Calu3 (cell line): ENCODE data around the gene SEC14L2. TPM values are rescaled to one million over a fixed set of nuclear protein-coding genes. Genes with fewer than 3 reads are reported as not detected.

Experiments
- Bru-seq: library from RNA; stranded (reverse); fragments of 400-500 nt; gene quantifications from one replicate; lab custom pipeline; 2021; lab: Mats Ljungman, UMichigan
- BruChase-seq, 2 experiments: library from RNA; stranded (reverse); fragments of 400-500 nt; gene quantifications; one replicate each; lab custom pipeline; 2021; lab: Mats Ljungman, UMichigan
- BruUV-seq: library from RNA; stranded (reverse); fragments of 400-500 nt; replicated peaks from 2 replicates; lab custom pipeline; 2021; lab: Mats Ljungman, UMichigan
- CTCF ChIA-PET: fragments of 300-600 bp; sonication (Branson Sonifier 250); formaldehyde crosslinking; loops from one replicate; lab custom pipeline; 2022; ENCODE audit warnings: antibody characterized with exemption; lab: Charles Lee
- DNase-seq: peaks from one replicate; pipeline ENCODE4 v3.0.0; 2022
- H3K27ac Mint-ChIP-seq: one replicate; pipeline ENCODE4 v1.8.0; 2022; ENCODE audit warnings: mixed read lengths; ENCODE audit not compliant: unreplicated experiment
- H3K27me3 Mint-ChIP-seq: one replicate; pipeline ENCODE4 v1.8.0; 2022; ENCODE audit warnings: mixed read lengths; ENCODE audit not compliant: unreplicated experiment
- H3K36me3 Mint-ChIP-seq: one replicate; pipeline ENCODE4 v1.8.0; 2022; ENCODE audit warnings: mild to moderate bottlenecking, moderate library complexity, mixed read lengths; ENCODE audit not compliant: insufficient read depth, unreplicated experiment
- H3K4me1 Mint-ChIP-seq: one replicate; pipeline ENCODE4 v1.8.0; 2022; ENCODE audit warnings: mild to moderate bottlenecking, low read depth, mixed read lengths; ENCODE audit not compliant: unreplicated experiment
- H3K4me3 Mint-ChIP-seq: one replicate; pipeline ENCODE4 v1.8.0; 2022; ENCODE audit warnings: mild to moderate bottlenecking, low read depth, moderate library complexity, mixed read lengths; ENCODE audit not compliant: unreplicated experiment
- H3K9me3 Mint-ChIP-seq: one replicate; pipeline ENCODE4 v1.8.0; 2022; ENCODE audit warnings: low read depth, mixed read lengths; ENCODE audit not compliant: unreplicated experiment
- intact Hi-C: fragments of 100-400 bp; cut with micrococcal nuclease; formaldehyde crosslinking; loops from one replicate; pipeline ENCODE4 v1.10.0; 2022; ENCODE audit not compliant: unreplicated experiment
- long read RNA-seq: library from polyadenylated mRNA; stranded (forward); transcript quantifications from one replicate; pipeline ENCODE4 v2.0.0, GENCODE V29; 2022
- total RNA-seq: library from RNA; stranded (reverse); gene quantifications from 2 replicates; pipeline ENCODE4 v1.2.3, GENCODE V29; 2022
- TF ChIP-seq, protein P1 (sequence below): fragments of 200-600 bp; IDR thresholded peaks from one replicate; pipeline ENCODE4 v1.8.0; 2022; ENCODE audit warnings: antibody characterized with exemption; ENCODE audit not compliant: unreplicated experiment

Gene SEC14L2
- 32.1 and 39.1 TPM in 2 replicates for total RNA-seq
- percentile 61 among the genes with signal in this experiment for Bru-seq, nascent RNA
- percentile 70 among the genes with signal in this experiment for BruChase-seq, experiment 1, labeled RNA remaining after a 6-hour chase
- BruChase-seq, experiment 2, labeled RNA remaining after a 2-hour chase = percentile 68 among the genes with signal in this experiment
- long read RNA-seq, full-length matches to known transcripts = 6 of 9 reads
- long read RNA-seq, partial matches to known transcripts = 0 of 9 reads
- long read RNA-seq, other reads (novel, unspliced or antisense) = 3 of 9 reads

DNA sequence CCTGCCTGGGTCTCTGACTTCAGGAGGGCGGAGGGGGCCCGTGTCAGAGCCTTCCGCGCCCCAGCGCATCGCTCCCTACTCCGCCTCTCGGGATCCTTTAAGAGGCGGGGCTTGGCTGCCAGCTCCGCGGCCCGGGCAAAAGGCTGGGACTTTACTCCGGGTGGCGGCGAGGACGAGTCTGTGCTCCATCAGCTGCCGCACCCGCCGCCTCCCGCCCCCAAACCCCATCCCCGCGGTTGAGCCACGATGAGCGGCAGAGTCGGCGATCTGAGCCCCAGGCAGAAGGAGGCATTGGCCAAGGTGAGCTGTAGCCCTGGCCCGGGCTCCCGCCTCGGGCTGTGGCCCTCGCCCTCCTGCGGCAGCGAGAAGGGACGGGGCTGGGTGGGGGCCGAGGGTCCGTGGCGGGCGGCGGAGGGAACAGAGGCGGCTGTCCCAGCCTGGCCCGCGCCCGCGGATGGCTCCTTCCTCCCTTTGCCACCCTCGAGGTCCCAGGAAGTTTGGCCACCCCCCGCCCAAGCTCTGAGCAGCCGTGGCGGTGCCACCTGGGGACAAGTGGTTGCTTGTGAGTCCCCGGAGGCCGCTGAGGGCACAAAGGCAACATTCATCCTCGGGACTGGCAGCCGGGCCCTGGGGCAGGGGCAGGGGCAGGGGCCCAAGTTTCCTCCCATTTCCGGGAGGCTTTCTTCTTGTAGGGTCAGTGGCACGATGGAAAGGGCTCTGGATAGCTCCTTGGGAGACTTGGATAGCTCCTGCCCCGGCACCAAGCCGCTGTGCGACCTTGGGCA lies at the start of gene SEC14L2:
TSS of gene SEC14L2 (plus strand) at position 148 of the 785 bp plus-strand sequence. CDS start at position 247, 99 bp downstream.
- Mint-ChIP-seq H3K4me3 (peak within 1 kb of the TSS; percentile 90), H3K27ac (peak within 1 kb of the TSS; percentile 67), H3K9me3 (no peaks in the 10 kb centered on the region), H3K4me1 (peaks cover 21% of the 10 kb centered on the region), H3K27me3 (no peaks in the 10 kb centered on the region), H3K36me3 (peaks cover 45% of the 10 kb centered on the region)
- peak; percentile 76 for DNase-seq
- TF ChIP-seq, protein P1, sequence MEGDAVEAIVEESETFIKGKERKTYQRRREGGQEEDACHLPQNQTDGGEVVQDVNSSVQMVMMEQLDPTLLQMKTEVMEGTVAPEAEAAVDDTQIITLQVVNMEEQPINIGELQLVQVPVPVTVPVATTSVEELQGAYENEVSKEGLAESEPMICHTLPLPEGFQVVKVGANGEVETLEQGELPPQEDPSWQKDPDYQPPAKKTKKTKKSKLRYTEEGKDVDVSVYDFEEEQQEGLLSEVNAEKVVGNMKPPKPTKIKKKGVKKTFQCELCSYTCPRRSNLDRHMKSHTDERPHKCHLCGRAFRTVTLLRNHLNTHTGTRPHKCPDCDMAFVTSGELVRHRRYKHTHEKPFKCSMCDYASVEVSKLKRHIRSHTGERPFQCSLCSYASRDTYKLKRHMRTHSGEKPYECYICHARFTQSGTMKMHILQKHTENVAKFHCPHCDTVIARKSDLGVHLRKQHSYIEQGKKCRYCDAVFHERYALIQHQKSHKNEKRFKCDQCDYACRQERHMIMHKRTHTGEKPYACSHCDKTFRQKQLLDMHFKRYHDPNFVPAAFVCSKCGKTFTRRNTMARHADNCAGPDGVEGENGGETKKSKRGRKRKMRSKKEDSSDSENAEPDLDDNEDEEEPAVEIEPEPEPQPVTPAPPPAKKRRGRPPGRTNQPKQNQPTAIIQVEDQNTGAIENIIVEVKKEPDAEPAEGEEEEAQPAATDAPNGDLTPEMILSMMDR = no peak
- intact Hi-C loops = loop anchor here (2.0 to 10.0 kb wide), 2 partner anchors 26 to 88 kb away; no protein-coding TSS in a partner anchor
- BruUV-seq = TSS peak; percentile 66
- CTCF ChIA-PET = interaction anchor here (0.8 to 3.2 kb wide), 8 partner anchors 10 to 358 kb away, joined by 3 to 12 read pairs (median 4); no protein-coding TSS in a partner anchor

DNA sequence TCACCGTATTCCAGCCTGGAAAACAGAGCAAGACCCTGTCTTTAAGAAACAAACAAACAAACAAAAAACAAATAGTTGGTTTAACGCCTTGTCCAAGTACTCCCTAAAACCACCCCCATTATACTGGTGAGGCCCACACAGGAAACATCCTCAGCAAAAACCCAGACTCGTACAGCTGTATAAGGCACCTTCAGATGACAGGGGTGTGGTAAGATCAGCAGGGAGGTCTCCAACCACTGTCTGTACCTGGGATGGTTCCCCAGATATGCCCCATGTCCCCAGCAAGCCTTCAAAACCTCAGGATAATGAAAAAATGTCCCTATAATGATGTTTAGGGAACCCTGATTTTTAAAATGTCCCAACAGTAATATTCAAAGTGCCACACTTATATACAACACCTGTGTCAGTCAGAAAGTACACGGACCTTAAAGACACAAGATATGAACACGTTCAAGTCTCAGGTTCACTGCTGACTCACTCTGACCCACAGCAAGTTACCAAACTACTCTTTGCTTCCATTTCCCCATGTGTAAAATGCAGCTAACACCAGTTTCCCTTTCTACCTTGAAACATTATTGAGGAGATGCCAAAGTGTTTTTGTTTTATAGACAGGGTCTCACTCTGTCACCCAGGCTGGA lies 49.4 kb upstream of the SEC14L2 start:
- H3K27ac Mint-ChIP-seq = no peak overlapping the region
- peaks cover 34% of the 10 kb centered on the region for H3K36me3 Mint-ChIP-seq
- no peaks in the 10 kb centered on the region for H3K4me1 Mint-ChIP-seq
- no peak overlapping the region for H3K4me3 Mint-ChIP-seq
- no TSS peak for BruUV-seq
- TF ChIP-seq, protein P1 = no peak
- CTCF ChIA-PET = interaction anchor here (1.4 kb wide), 1 partner anchor 45 kb away, joined by 3 read pairs; no protein-coding TSS in a partner anchor
- H3K27me3 Mint-ChIP-seq = no peaks in the 10 kb centered on the region
- DNase-seq = no peak
- no peaks in the 10 kb centered on the region for H3K9me3 Mint-ChIP-seq
- intact Hi-C loops = no loop called here

DNA sequence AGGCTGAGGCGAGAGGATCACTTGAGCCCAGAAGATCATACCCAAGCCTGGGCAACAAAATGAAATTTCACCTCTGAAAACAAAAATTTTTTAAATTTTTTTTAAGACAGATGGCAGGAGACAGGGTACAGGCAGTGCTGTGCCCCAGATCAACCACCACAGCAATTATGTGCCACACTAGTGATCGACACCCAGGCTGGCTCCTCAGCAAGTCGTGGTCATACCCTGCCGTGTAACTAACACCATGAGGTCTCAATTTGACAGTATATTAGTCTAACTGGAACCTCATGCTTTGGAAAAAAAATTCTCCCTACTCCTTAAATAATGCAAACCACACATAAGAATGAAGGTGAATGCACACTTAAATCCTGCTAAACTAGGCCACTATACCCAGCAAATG lies 48.4 kb upstream of the SEC14L2 start:
- peaks cover 28% of the 10 kb centered on the region for H3K36me3 Mint-ChIP-seq
- no TSS peak for BruUV-seq
- TF ChIP-seq, protein P1 = no peak
- no peaks in the 10 kb centered on the region for H3K4me1 Mint-ChIP-seq
- no peaks in the 10 kb centered on the region for H3K9me3 Mint-ChIP-seq
- no peak overlapping the region for H3K4me3 Mint-ChIP-seq
- DNase-seq = no peak
- no peaks in the 10 kb centered on the region for H3K27me3 Mint-ChIP-seq
- no peak overlapping the region for H3K27ac Mint-ChIP-seq
- CTCF ChIA-PET = interaction anchor here (1.4 kb wide), 1 partner anchor 46 kb away, joined by 3 read pairs; no protein-coding TSS in a partner anchor
- intact Hi-C loops = no loop called here

DNA sequence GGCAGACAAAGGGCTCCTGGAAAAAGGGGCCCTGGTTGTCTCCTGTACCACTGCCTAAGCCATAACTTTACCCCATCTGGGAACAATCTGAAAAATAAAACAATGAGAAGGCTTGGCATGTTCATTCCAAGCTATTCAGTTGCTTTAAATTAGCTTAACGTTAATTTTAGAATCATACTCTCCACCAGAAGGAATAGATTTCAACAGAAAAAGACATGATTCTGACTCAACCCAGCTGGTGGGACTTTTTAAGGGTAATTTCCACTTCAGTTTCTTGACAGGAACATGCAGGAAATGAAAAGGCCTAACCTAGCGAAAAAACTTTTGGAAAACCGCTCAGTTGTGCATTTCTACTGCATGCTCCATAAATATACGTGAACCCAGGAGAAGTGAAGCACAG lies 48.0 kb upstream of the SEC14L2 start:
- H3K9me3 Mint-ChIP-seq = no peaks in the 10 kb centered on the region
- no peak overlapping the region for H3K4me3 Mint-ChIP-seq
- CTCF ChIA-PET = no interaction called here
- H3K27me3 Mint-ChIP-seq = no peaks in the 10 kb centered on the region
- TF ChIP-seq, protein P1 = no peak
- DNase-seq = no peak
- peaks cover 4% of the 10 kb centered on the region for H3K4me1 Mint-ChIP-seq
- no TSS peak for BruUV-seq
- H3K27ac Mint-ChIP-seq = no peak overlapping the region
- intact Hi-C loops = no loop called here
- peaks cover 28% of the 10 kb centered on the region for H3K36me3 Mint-ChIP-seq
